ENCODE measurements around the gene KIZ.

- TF ChIP-seq POLR2AphosphoS5 (IDR thresholded peaks at IDR 0.05; ENCODE audit: low read depth, low read length): no peak
- no peak for TF ChIP-seq TAF1 (IDR thresholded peaks at IDR 0.05; ENCODE audit: borderline replicate concordance, insufficient read depth, low read length)
Observed at GRCh38 chr20:21117521-21117920, 8.4 kb upstream of the KIZ start.

All from PFSK-1 (cell line).